Fibroblast of mammary gland (primary cell): Measurements from ENCODE around the gene CAMK1D.

Experiments
- DNase-seq: peaks from one replicate; pipeline ENCODE4 v3.0.0-alpha.2; 2010; ENCODE audit warnings: low read depth
- H3K4me3 ChIP-seq: 2 replicates; pipeline ENCODE4 v1.5.1; 2011; ENCODE audit warnings: low read depth, mild to moderate bottlenecking, low read length, moderate library complexity; ENCODE audit not compliant: control insufficient read depth
- TF ChIP-seq, protein P1 (sequence below): conservative IDR thresholded peaks from 2 replicates; pipeline ENCODE4 v1.5.1; 2011; ENCODE audit warnings: low read depth, low read length, inconsistent platforms; ENCODE audit not compliant: control insufficient read depth, insufficient read depth

CAMK1D gene

DNA sequence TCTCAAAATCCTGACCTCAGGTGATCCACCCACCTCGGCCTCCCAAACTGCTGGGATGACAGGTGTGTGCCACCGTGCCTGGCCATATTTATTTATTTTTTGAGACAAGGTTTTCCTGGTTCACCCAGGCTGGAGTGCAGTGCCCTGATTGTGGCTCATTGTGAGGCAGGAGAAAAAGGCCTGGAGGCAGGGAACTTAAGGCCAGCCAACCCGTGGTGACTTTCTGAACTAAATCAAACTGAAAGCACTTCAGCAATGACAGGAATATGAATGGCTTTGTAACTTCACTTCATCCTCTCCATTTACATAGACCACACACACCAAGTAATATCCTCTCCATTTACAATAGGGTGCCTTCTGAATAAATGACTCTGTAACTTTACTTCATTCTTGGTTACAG lies 527.8 kb downstream of the CAMK1D start:
- TF ChIP-seq, protein P1, sequence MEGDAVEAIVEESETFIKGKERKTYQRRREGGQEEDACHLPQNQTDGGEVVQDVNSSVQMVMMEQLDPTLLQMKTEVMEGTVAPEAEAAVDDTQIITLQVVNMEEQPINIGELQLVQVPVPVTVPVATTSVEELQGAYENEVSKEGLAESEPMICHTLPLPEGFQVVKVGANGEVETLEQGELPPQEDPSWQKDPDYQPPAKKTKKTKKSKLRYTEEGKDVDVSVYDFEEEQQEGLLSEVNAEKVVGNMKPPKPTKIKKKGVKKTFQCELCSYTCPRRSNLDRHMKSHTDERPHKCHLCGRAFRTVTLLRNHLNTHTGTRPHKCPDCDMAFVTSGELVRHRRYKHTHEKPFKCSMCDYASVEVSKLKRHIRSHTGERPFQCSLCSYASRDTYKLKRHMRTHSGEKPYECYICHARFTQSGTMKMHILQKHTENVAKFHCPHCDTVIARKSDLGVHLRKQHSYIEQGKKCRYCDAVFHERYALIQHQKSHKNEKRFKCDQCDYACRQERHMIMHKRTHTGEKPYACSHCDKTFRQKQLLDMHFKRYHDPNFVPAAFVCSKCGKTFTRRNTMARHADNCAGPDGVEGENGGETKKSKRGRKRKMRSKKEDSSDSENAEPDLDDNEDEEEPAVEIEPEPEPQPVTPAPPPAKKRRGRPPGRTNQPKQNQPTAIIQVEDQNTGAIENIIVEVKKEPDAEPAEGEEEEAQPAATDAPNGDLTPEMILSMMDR: no peak
- DNase-seq: no peak
- no peak overlapping the region for H3K4me3 ChIP-seq

DNA sequence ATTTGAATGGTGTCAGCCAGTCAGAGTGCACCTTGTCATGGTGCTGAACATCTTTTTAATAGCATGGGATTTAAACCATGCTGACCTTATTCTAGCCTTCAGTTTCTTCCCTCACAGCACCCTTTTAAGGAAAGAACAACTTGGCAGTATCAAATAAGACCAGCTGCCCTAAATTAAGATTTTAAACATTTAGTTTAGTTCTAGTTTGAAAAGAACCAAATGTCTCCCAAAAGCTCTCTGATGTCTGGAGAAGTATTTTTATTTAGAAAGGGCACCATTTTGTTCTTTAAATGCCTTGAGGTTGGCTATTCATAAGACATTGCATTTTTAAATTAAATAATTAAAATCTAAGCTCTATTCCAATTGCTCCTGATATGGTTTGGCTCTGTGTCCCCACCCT lies 531.1 kb downstream of the CAMK1D start:
- no peak for DNase-seq
- TF ChIP-seq, protein P1: no peak
- H3K4me3 ChIP-seq: no peak overlapping the region

- H3K4me3 ChIP-seq: no peak overlapping the region
- TF ChIP-seq, protein P1: no peak
- no peak for DNase-seq
These were observed 535.5 kb downstream of the CAMK1D start for GRCh38 chr10:12884851-12885250.
